B cell (primary cell): ENCODE data around the gene CDKAL1. TPM values are rescaled to one million over a fixed set of nuclear protein-coding genes. Genes with fewer than 3 reads are reported as not detected.

Source experiments
- ATAC-seq: fragments of 200-7000 bp; cut with Tn5 transposase; one replicate; pipeline ENCODE4 v1.10.0; 2021; ENCODE audit warnings: low read depth, mild to moderate bottlenecking, moderate number of reproducible peaks, moderate library complexity
- CTCF ChIA-PET: fragments of 350-600 bp; sonication (Branson Sonifier 250); formaldehyde crosslinking; loops from one replicate; lab custom pipeline; 2021; ENCODE audit warnings: antibody characterized with exemption, inconsistent platforms; lab: Charles Lee
- POLR2A ChIA-PET: fragments of 350-600 bp; sonication (Branson Sonifier 250); formaldehyde crosslinking; loops from one replicate; lab custom pipeline; 2021; ENCODE audit warnings: antibody characterized with exemption; lab: Charles Lee
- DNase-seq: peaks from one replicate; pipeline ENCODE4 v3.0.0; 2013
- H2AFZ ChIP-seq: 2 replicates; pipeline ENCODE4 v1.6.1; 2012; ENCODE audit warnings: mild to moderate bottlenecking, low read depth, low read length; ENCODE audit not compliant: insufficient read depth, poor library complexity, severe bottlenecking
- H3K27ac ChIP-seq, 2 donors: 1 replicate in 1 of 2; 2 replicates in 1 of 2; pipeline ENCODE4 v1.5.1; 2012 to 2013; ENCODE audit warnings: low read length in 2 of 2, mild to moderate bottlenecking in 2 of 2, moderate library complexity in 1 of 2
- H3K27me3 ChIP-seq, 4 experiments: fragments of 200-600 bp in 1 of 4; sonication (generic) in 1 of 4; replicated peaks in 1 of 4; 1 replicate in 2 of 4; 2 replicates in 2 of 4; pipeline versions ENCODE4 v1.6.1 to v1.7.0; 2013 to 2016; ENCODE audit warnings: low read length in 3 of 4, mild to moderate bottlenecking in 2 of 4, mixed read lengths in 1 of 4, moderate library complexity in 1 of 4; ENCODE audit not compliant: insufficient read depth in 4 of 4, control insufficient read depth in 3 of 4; ENCODE audit errors: control extremely low read depth in 1 of 4
- H3K36me3 ChIP-seq, 2 experiments: replicated peaks in 1 of 2; 1 replicate in 1 of 2; 2 replicates in 1 of 2; pipeline versions ENCODE4 v1.6.1 to v1.7.1; 2013; ENCODE audit warnings: low read length in 1 of 2; ENCODE audit not compliant: insufficient read depth in 2 of 2, control insufficient read depth in 1 of 2; ENCODE audit errors: control extremely low read depth in 1 of 2, extremely low read depth in 1 of 2
- H3K4me1 ChIP-seq, 2 donors: fragments of 200-600 bp in 1 of 2; sonication (generic) in 1 of 2; 1 replicate in 1 of 2; 2 replicates in 1 of 2; pipeline versions ENCODE4 v1.5.1 to v1.6.1; 2013 to 2017; ENCODE audit warnings: low read length in 2 of 2; ENCODE audit not compliant: control insufficient read depth in 2 of 2, insufficient read depth in 2 of 2
- H3K4me2 ChIP-seq: replicated peaks from 2 replicates; pipeline ENCODE3; 2012; ENCODE audit warnings: mild to moderate bottlenecking, low read depth, low read length; ENCODE audit not compliant: poor library complexity, severe bottlenecking
- H3K4me3 ChIP-seq, 5 experiments: fragments of 200-600 bp in 1 of 5; sonication (generic) in 1 of 5; 1 replicate in 3 of 5; 2 replicates in 2 of 5; pipeline versions ENCODE4 v1.5.1 to v1.7.0; 2011 to 2016; ENCODE audit warnings: low read length in 4 of 5, mild to moderate bottlenecking in 4 of 5, low read depth in 2 of 5, control low read depth in 1 of 5, moderate library complexity in 1 of 5; ENCODE audit not compliant: insufficient read depth in 1 of 5; ENCODE audit errors: control extremely low read depth in 1 of 5, extremely low read depth in 1 of 5
- H3K79me2 ChIP-seq: fragments of 200-600 bp; sonication (generic); one replicate; pipeline ENCODE4 v1.6.0; 2016; ENCODE audit warnings: low read length; ENCODE audit not compliant: control insufficient read depth, insufficient read depth
- H3K9ac ChIP-seq: fragments of 200-600 bp; sonication (generic); 2 replicates; pipeline ENCODE4 v1.6.1; 2017; ENCODE audit warnings: mild to moderate bottlenecking, low read length, moderate library complexity
- H3K9me3 ChIP-seq, 3 donors: one replicate each; pipeline versions ENCODE4 v1.6.1 to v1.7.1; 2013; ENCODE audit warnings: low read length in 2 of 3; ENCODE audit not compliant: control insufficient read depth in 2 of 3, insufficient read depth in 1 of 3; ENCODE audit errors: control extremely low read depth in 1 of 3
- H4K20me1 ChIP-seq: 2 replicates; pipeline ENCODE4 v1.6.0; 2012; ENCODE audit warnings: mild to moderate bottlenecking, low read length; ENCODE audit not compliant: insufficient read depth, control insufficient read depth, poor library complexity, severe bottlenecking
- H3K27ac Mint-ChIP-seq: one replicate; pipeline ENCODE4 v1.8.0; 2021; ENCODE audit warnings: mixed read lengths
- H3K27me3 Mint-ChIP-seq: one replicate; pipeline ENCODE4 v1.8.0; 2021; ENCODE audit warnings: mixed read lengths
- H3K4me1 Mint-ChIP-seq: one replicate; pipeline ENCODE4 v1.8.0; 2021; ENCODE audit warnings: mixed read lengths
- H3K4me3 Mint-ChIP-seq: one replicate; pipeline ENCODE4 v1.8.0; 2021; ENCODE audit warnings: mixed read lengths
- H3K9me3 Mint-ChIP-seq: one replicate; pipeline ENCODE4 v1.8.0; 2022; ENCODE audit warnings: mixed read lengths; ENCODE audit not compliant: insufficient read depth
- EZH2 ChIP-seq: IDR thresholded peaks from 2 replicates; pipeline ENCODE4 v1.6.1; 2012; ENCODE audit warnings: borderline replicate concordance, low read depth, mild to moderate bottlenecking, moderate library complexity, low read length; ENCODE audit not compliant: insufficient read depth, poor library complexity, severe bottlenecking
- WGBS: methylation state at CpG from one replicate; pipeline ENCODE4 v1.1.5; 2013; ENCODE audit warnings: missing lambda C conversion rate; ENCODE audit not compliant: insufficient coverage; 5-methylcytosine and 5-hydroxymethylcytosine counted together
- intact Hi-C: fragments of 100-400 bp; cut with micrococcal nuclease; formaldehyde crosslinking; loops from one replicate; pipeline ENCODE4 v1.10.0; 2022
- polyA plus RNA-seq: library from polyadenylated mRNA; depleted of rRNA; stranded (reverse); fragments of >200 nt; gene quantifications from 2 replicates; pipeline ENCODE4 v1.2.3, GENCODE V29; 2012
- total RNA-seq, 2 donors: library from RNA; stranded (reverse); fragments of 120-200 nt in 1 of 2; gene quantifications; 1 replicate in 1 of 2; 2 replicates in 1 of 2; pipeline versions ENCODE4 v1.2.3 to v1.2.4, GENCODE V29; 2013 to 2022
- TF ChIP-seq, protein P1 (sequence below): fragments of 200-600 bp; IDR thresholded peaks from one replicate; pipeline ENCODE4 v1.8.0; 2022; ENCODE audit warnings: antibody characterized with exemption, mild to moderate bottlenecking

CDKAL1 gene
- total and polyA plus RNA-seq, 2 donors (not counting 1 experiment from before 2014, with no cell fraction given) = 6.1 to 33.3 TPM

DNA sequence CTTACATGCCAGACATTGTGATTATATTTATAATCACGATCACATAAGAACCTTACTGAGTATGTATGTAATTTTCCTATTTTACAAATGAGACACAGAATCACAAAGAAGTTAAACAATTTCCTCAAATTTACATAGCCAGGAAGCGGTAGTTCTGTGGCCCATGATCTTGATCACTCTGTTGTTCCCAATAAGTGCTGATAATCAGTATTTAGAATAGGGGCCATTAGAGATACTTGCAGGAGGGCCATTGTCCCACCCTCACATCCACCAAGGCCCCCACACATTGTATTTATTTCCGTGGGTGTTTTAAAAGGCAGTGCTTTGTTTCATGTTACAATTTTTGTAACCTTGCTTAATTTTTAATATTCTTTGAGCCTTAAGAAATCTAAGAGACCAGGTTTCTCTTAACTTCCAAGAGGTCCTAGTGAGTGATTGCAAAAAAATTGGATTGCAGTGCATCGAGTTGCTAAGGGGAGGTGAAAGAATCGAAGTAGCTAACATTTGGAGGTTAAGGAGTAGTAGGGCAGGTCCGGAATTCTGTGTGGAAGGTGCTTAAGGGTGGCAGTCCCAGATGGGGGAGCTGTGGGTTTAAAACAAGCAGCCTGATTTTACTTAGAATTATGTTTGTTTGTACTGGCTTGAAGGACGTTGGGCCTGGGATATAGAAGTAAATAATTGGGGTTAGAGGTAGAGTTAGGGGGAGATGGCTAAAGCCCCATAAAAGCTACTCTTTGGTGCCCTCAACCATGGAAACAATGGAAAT lies 339.4 kb downstream of the CDKAL1 start:
- Histone ChIP-seq H3K4me1 (no peaks in the 10 kb centered on the region), H4K20me1 (no peaks in the 10 kb centered on the region), H3K27me3 (no peaks in the 10 kb centered on the region), H3K27ac (no peak overlapping the region), H3K4me2 (no peak overlapping the region), H2AFZ (no peak overlapping the region), H3K9ac (no peak overlapping the region), H3K36me3 (no peaks in the 10 kb centered on the region), H3K79me2 (no peaks in the 10 kb centered on the region), H3K9me3 (no peaks in the 10 kb centered on the region), H3K4me3 (no peak overlapping the region)
- 98% methylated on average over 4 of the region's 7 CpGs for WGBS
- DNase-seq (no peak), ATAC-seq (no peak)
- Mint-ChIP-seq H3K4me3 (no peak overlapping the region), H3K27me3 (no peaks in the 10 kb centered on the region), H3K9me3 (no peaks in the 10 kb centered on the region), H3K27ac (no peak overlapping the region), H3K4me1 (peaks cover 3% of the 10 kb centered on the region)
- ChIA-PET POLR2A (no interaction called here), CTCF (no interaction called here)
- TF ChIP-seq EZH2 = no peak
- TF ChIP-seq, protein P1, sequence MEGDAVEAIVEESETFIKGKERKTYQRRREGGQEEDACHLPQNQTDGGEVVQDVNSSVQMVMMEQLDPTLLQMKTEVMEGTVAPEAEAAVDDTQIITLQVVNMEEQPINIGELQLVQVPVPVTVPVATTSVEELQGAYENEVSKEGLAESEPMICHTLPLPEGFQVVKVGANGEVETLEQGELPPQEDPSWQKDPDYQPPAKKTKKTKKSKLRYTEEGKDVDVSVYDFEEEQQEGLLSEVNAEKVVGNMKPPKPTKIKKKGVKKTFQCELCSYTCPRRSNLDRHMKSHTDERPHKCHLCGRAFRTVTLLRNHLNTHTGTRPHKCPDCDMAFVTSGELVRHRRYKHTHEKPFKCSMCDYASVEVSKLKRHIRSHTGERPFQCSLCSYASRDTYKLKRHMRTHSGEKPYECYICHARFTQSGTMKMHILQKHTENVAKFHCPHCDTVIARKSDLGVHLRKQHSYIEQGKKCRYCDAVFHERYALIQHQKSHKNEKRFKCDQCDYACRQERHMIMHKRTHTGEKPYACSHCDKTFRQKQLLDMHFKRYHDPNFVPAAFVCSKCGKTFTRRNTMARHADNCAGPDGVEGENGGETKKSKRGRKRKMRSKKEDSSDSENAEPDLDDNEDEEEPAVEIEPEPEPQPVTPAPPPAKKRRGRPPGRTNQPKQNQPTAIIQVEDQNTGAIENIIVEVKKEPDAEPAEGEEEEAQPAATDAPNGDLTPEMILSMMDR = no peak
- intact Hi-C loops = loop anchor here (2.0 kb wide), 1 partner anchor 715 kb away; no protein-coding TSS in a partner anchor

DNA sequence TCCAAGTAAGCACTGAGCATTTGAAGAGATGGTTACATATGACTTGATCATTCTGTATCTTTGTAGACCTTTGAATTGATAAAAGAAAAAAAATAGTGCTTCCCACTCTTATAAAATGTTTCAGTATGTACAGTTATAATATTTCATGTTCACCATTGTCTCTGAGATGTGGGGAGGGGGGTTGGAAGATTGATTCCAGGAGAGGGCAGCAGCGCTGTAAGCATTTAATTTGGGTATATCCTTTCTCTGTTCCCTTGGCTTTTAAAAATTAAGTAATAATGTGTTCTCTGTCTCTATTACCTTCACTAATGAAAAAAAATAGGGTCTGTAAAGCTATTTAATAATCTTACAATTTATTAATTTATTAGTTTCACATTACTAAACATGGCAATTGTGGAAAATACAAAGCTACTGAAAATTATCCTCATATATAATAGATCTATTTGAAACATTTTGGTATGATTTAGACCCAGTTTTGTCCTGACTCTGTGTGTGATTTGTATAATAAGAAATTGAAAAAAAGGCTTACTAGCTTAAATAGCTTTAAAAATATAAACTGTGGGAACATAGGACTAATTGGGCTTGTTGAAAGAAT lies 341.2 kb downstream of the CDKAL1 start:
- H3K9me3 Mint-ChIP-seq = no peaks in the 10 kb centered on the region
- DNase-seq = peak; percentile 16
- no peak overlapping the region for H3K4me2 ChIP-seq
- H3K4me1 Mint-ChIP-seq = peaks cover 3% of the 10 kb centered on the region
- H2AFZ ChIP-seq = no peak overlapping the region
- POLR2A ChIA-PET = no interaction called here
- TF ChIP-seq EZH2 = no peak
- H3K27me3 ChIP-seq = no peaks in the 10 kb centered on the region
- H3K27ac ChIP-seq = no peak overlapping the region
- CTCF ChIA-PET = interaction anchor here (0.8 kb wide), 1 partner anchor 718 kb away, joined by 3 read pairs; the partner anchor contains the start of gene SOX4
- no peak overlapping the region for H3K4me3 ChIP-seq
- no peaks in the 10 kb centered on the region for H3K27me3 Mint-ChIP-seq
- no CpG with 5 or more reads among the region's 1 CpG for WGBS
- no peaks in the 10 kb centered on the region for H4K20me1 ChIP-seq
- H3K9ac ChIP-seq = no peak overlapping the region
- H3K27ac Mint-ChIP-seq = no peak overlapping the region
- no peaks in the 10 kb centered on the region for H3K4me1 ChIP-seq
- H3K36me3 ChIP-seq = no peaks in the 10 kb centered on the region
- intact Hi-C loops = loop anchor here (2.0 kb wide), 1 partner anchor 713 kb away; no protein-coding TSS in a partner anchor
- H3K79me2 ChIP-seq = no peaks in the 10 kb centered on the region
- no peak overlapping the region for H3K4me3 Mint-ChIP-seq
- H3K9me3 ChIP-seq = no peaks in the 10 kb centered on the region
- no peak for ATAC-seq
